Calu3 (cell line): Measurements from ENCODE around the gene PITPNB. TPM values are rescaled to one million over a fixed set of nuclear protein-coding genes. Genes with fewer than 3 reads are reported as not detected.

Experiments
- BruUV-seq: library from RNA; stranded (reverse); fragments of 400-500 nt; replicated peaks from 2 replicates; lab custom pipeline; 2021; lab: Mats Ljungman, UMichigan
- CTCF ChIA-PET: fragments of 300-600 bp; sonication (Branson Sonifier 250); formaldehyde crosslinking; loops from one replicate; lab custom pipeline; 2022; ENCODE audit warnings: antibody characterized with exemption; lab: Charles Lee
- DNase-seq: peaks from one replicate; pipeline ENCODE4 v3.0.0; 2022
- H3K27ac Mint-ChIP-seq: one replicate; pipeline ENCODE4 v1.8.0; 2022; ENCODE audit warnings: mixed read lengths; ENCODE audit not compliant: unreplicated experiment
- H3K27me3 Mint-ChIP-seq: one replicate; pipeline ENCODE4 v1.8.0; 2022; ENCODE audit warnings: mixed read lengths; ENCODE audit not compliant: unreplicated experiment
- H3K36me3 Mint-ChIP-seq: one replicate; pipeline ENCODE4 v1.8.0; 2022; ENCODE audit warnings: mild to moderate bottlenecking, moderate library complexity, mixed read lengths; ENCODE audit not compliant: insufficient read depth, unreplicated experiment
- H3K4me1 Mint-ChIP-seq: one replicate; pipeline ENCODE4 v1.8.0; 2022; ENCODE audit warnings: mild to moderate bottlenecking, low read depth, mixed read lengths; ENCODE audit not compliant: unreplicated experiment
- H3K4me3 Mint-ChIP-seq: one replicate; pipeline ENCODE4 v1.8.0; 2022; ENCODE audit warnings: mild to moderate bottlenecking, low read depth, moderate library complexity, mixed read lengths; ENCODE audit not compliant: unreplicated experiment
- H3K9me3 Mint-ChIP-seq: one replicate; pipeline ENCODE4 v1.8.0; 2022; ENCODE audit warnings: low read depth, mixed read lengths; ENCODE audit not compliant: unreplicated experiment
- intact Hi-C: fragments of 100-400 bp; cut with micrococcal nuclease; formaldehyde crosslinking; loops from one replicate; pipeline ENCODE4 v1.10.0; 2022; ENCODE audit not compliant: unreplicated experiment
- total RNA-seq: library from RNA; stranded (reverse); gene quantifications from 2 replicates; pipeline ENCODE4 v1.2.3, GENCODE V29; 2022
- TF ChIP-seq, protein P1 (sequence below): fragments of 200-600 bp; IDR thresholded peaks from one replicate; pipeline ENCODE4 v1.8.0; 2022; ENCODE audit warnings: antibody characterized with exemption; ENCODE audit not compliant: unreplicated experiment

Gene PITPNB
- total RNA-seq, 1 experiment from 2014 or later, result 136 TPM

DNA sequence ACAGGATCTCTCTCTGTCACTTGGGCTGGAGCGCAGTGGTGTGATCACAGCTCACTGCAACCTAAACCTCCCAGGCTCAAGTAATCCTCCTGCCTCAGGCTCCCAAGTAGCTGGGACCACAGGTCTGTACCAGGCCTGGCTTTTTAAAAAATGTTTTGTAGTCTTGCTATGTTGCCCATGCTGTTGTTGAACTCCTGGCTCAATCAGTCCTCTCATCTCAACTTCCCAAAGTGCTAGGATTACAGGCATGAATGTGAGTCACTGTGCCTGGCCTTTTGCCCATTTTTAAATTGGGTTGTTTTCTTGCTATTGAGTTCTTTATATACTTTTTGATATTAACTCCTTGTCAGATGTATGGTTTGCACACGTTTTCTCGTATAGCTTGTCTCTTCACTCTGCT is 33.0 kb upstream of the PITPNB start:
- no peak for DNase-seq
- CTCF ChIA-PET, result interaction anchor here (1.5 kb wide), 1 partner anchor 52 kb away, joined by 3 read pairs; no protein-coding TSS in a partner anchor
- no peaks in the 10 kb centered on the region for H3K27me3 Mint-ChIP-seq
- no TSS peak for BruUV-seq
- H3K36me3 Mint-ChIP-seq, result no peaks in the 10 kb centered on the region
- H3K27ac Mint-ChIP-seq, result no peak overlapping the region
- H3K4me3 Mint-ChIP-seq, result no peak overlapping the region
- H3K9me3 Mint-ChIP-seq, result no peaks in the 10 kb centered on the region
- peaks cover 10% of the 10 kb centered on the region for H3K4me1 Mint-ChIP-seq
- TF ChIP-seq, protein P1, sequence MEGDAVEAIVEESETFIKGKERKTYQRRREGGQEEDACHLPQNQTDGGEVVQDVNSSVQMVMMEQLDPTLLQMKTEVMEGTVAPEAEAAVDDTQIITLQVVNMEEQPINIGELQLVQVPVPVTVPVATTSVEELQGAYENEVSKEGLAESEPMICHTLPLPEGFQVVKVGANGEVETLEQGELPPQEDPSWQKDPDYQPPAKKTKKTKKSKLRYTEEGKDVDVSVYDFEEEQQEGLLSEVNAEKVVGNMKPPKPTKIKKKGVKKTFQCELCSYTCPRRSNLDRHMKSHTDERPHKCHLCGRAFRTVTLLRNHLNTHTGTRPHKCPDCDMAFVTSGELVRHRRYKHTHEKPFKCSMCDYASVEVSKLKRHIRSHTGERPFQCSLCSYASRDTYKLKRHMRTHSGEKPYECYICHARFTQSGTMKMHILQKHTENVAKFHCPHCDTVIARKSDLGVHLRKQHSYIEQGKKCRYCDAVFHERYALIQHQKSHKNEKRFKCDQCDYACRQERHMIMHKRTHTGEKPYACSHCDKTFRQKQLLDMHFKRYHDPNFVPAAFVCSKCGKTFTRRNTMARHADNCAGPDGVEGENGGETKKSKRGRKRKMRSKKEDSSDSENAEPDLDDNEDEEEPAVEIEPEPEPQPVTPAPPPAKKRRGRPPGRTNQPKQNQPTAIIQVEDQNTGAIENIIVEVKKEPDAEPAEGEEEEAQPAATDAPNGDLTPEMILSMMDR, result no peak
- intact Hi-C loops, result no loop called here

DNA sequence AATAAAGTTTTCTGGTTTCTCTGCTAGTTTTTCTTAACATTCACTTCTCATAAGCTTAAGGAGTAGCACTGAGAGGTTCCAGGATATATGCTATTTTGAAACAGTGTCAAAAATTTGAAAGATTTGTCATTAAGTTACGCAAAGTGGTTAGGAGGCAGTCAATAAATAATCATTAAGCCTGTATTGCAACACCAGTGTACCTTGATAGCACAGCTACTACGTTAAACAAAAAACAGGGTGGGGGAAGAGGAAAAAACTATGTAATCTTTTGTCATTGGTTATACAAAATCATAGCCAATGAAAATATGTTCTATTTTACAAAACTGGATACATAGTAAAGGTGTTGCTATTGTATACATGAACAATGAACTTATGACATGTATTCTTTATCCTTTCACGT is 30.4 kb upstream of the PITPNB start:
- Mint-ChIP-seq H3K4me3 (no peak overlapping the region), H3K27ac (no peak overlapping the region), H3K4me1 (peaks cover 10% of the 10 kb centered on the region), H3K36me3 (no peaks in the 10 kb centered on the region), H3K27me3 (no peaks in the 10 kb centered on the region), H3K9me3 (no peaks in the 10 kb centered on the region)
- intact Hi-C loops, result no loop called here
- no peak for DNase-seq
- no TSS peak for BruUV-seq
- TF ChIP-seq, protein P1, result no peak
- CTCF ChIA-PET, result no interaction called here

DNA sequence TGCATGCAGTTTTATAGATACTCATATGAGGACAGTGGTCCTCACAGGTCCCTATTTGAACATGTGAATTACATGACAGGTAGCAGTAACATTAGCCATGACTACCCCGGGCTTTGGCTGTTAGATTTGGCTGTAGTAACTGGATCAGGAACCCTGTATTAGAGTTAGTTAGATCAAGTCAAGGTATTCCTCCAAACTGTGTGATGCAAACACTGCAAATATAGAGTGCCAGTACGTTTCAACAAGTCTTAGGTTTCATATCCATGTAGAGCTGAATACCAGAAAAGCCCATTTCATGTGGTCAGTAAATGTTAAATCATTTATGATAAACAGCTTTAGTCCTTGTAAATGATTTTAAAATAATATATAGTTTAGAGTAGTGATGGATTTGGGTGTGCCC is 29.5 kb upstream of the PITPNB start:
- CTCF ChIA-PET, result no interaction called here
- DNase-seq, result no peak
- Mint-ChIP-seq H3K9me3 (no peaks in the 10 kb centered on the region), H3K27me3 (no peaks in the 10 kb centered on the region), H3K4me1 (peaks cover 10% of the 10 kb centered on the region), H3K27ac (no peak overlapping the region), H3K4me3 (no peak overlapping the region), H3K36me3 (no peaks in the 10 kb centered on the region)
- intact Hi-C loops, result no loop called here
- TF ChIP-seq, protein P1, result no peak
- BruUV-seq, result no TSS peak

DNA sequence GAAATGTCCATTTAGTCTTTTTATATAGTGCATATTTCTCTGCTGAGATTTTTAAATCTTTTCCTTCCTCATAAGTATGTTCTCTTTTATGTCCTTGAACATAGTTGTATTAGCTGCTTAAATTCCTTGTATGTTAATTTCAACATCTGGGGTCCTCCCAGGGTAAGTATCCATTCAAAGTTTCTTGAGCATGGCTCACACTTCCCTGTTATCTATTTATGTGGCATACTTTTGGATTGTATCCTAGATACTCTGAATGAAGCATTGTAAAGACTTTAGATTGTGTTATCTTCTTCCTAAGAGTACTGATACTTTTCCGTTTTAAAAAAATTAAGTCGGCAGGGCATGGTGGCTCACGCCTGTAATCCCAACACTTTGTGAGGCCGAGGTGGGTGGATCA is 28.4 kb upstream of the PITPNB start:
- intact Hi-C loops, result no loop called here
- Mint-ChIP-seq H3K27ac (no peak overlapping the region), H3K4me1 (peaks cover 6% of the 10 kb centered on the region), H3K4me3 (no peak overlapping the region), H3K36me3 (no peaks in the 10 kb centered on the region), H3K9me3 (no peaks in the 10 kb centered on the region), H3K27me3 (no peaks in the 10 kb centered on the region)
- no TSS peak for BruUV-seq
- TF ChIP-seq, protein P1, result no peak
- no peak for DNase-seq
- CTCF ChIA-PET, result interaction anchor here (0.7 kb wide), 1 partner anchor 15 kb away, joined by 3 read pairs; no protein-coding TSS in a partner anchor
